SH-SY5Y (cell line): ENCODE data around the gene CELF2.

Experiments used
- GATA2 ChIP-seq: IDR thresholded peaks from 2 replicates; pipeline ENCODE4 v1.6.1; 2011; ENCODE audit warnings: mild to moderate bottlenecking, low read depth, low read length
- GATA3 ChIP-seq: IDR thresholded peaks from 2 replicates; pipeline ENCODE4 v1.6.1; 2011; ENCODE audit warnings: low read depth, mild to moderate bottlenecking, low read length, moderate library complexity

DNA sequence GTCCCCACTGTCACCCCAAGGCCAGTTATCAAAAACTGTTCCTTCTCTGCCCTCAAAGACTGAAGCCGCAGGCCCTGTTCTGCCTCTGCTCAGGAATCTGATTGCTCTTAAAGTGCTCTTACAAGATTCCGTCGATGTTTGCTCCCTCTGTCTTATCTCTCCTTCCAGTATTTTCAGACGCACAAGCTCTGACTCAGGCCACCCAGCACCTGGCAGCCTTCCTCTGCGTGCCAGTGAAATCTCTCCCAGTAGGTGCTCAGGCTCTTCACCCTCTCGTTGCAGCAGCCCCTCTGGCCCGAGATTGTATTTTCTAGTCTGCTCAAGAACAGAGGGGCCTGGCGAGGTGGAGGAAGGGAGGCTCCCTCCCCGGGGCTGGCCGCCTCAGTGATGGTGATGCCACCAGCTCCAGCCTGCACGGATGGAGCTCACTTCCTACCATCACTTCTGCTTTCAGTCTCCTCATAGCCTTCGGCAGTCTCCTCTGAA, 317.5 kb downstream of the CELF2 start:
- no peak for TF ChIP-seq GATA2
- TF ChIP-seq GATA3: no peak
